Subcutaneous adipose tissue (tissue), 4 donors: Measurements from ENCODE around the gene HK1. TPM values are rescaled to one million over a fixed set of nuclear protein-coding genes. Genes with fewer than 3 reads are reported as not detected.

Source experiments
- total RNA-seq, 4 donors: library from RNA; depleted of rRNA; stranded (reverse); fragments of >200 nt; gene quantifications; one replicate each; pipeline ENCODE4 v1.1.0, GENCODE V29; 2016
- TF ChIP-seq, protein P1 (sequence below): fragments of 450-650 bp; IDR thresholded peaks from one replicate; pipeline ENCODE4 v1.5.1; 2016; ENCODE audit warnings: low read depth, mild to moderate bottlenecking, control low read depth, antibody characterized with exemption, moderate library complexity

Gene HK1
- total RNA-seq, 4 donors from 2014 or later = 54.4 to 72.2 (median 57.8) TPM

DNA sequence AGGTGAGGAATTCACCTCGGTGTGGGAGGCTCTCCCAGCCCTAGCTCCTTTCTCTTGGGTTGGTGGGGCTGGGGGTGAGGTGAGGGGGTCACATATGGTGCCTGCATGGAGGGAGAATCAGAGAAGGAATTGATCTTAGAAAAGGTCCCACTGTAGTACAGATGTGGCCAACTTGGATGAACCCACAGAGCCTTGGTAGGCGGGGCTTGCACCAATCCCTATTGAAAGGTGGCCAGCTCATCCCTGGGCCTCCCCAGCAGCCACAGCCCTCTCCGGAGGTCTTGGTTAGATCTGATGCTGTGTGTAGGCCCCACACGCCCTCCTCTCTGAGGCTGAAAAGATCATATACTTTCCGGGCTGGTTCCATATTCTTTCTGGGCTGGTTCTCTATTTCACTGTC is 39.2 kb upstream of the HK1 start:
- TF ChIP-seq, protein P1, sequence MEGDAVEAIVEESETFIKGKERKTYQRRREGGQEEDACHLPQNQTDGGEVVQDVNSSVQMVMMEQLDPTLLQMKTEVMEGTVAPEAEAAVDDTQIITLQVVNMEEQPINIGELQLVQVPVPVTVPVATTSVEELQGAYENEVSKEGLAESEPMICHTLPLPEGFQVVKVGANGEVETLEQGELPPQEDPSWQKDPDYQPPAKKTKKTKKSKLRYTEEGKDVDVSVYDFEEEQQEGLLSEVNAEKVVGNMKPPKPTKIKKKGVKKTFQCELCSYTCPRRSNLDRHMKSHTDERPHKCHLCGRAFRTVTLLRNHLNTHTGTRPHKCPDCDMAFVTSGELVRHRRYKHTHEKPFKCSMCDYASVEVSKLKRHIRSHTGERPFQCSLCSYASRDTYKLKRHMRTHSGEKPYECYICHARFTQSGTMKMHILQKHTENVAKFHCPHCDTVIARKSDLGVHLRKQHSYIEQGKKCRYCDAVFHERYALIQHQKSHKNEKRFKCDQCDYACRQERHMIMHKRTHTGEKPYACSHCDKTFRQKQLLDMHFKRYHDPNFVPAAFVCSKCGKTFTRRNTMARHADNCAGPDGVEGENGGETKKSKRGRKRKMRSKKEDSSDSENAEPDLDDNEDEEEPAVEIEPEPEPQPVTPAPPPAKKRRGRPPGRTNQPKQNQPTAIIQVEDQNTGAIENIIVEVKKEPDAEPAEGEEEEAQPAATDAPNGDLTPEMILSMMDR = no peak

DNA sequence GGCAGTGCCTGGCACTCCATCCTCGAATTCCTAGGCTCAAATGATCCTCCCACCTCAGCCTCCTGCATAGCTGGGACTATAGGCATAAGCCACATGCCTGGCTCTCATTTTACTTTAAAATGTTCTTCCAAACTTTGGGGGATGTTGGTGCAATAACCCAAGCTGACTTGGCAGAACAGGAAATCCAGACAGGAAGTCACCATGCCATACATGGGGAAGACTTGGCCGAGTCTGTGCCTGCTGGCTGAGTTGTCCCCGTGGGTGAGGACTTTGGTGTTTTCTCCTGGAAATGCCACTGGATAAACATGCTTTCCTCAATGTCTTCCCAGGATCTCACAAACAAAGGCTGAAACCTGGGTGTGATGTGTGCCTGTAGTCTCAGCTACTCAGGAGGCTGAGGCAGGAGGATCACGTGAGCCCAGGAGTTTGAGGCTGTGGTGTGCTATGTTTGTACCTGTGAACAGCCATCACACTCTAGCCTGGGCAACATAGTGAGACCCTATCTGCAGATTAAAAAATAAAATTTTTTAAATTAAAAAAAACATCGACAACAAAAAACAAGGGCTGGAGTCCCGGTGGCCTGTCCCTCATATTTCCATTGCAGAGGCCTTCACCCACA is 38.4 kb upstream of the HK1 start:
- TF ChIP-seq, protein P1 = no peak

DNA sequence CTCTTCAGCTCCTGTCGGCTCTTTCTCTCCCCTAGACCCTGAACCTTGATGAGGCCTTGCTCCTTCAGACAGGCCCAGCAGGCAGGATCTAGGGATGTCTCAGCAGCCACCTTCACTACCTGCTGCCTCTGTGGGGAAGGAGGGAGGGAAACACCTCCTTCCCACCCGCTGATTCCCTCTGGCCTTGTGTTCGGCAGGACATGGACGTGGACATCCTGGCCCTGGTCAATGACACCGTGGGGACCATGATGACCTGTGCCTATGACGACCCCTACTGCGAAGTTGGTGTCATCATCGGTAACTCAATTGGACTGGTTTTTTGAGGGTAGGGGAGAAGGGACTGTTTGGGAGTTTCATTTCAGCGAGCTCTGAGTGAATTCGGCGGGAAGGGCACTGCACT is 37.8 kb upstream of the HK1 start:
- TF ChIP-seq, protein P1 = no peak

DNA sequence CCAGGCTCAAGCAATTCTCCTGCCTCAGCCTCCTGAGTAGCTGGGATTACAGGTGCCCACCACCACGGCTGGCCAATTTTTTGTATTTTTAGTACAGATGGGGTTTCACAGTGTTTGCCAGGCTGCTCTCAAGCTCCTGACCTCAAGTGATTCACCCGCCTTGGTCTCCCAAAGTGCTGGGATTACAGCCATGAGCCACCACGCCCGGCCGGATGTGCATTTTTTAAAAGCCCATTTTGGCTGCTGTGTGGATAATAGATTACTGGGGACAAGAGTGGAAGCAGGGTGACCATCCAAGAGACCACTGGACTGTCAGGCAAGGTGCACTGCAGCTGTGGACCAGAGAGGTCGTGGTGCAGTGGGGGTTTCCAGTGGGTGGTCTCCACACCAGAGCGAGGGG is 36.7 kb upstream of the HK1 start:
- TF ChIP-seq, protein P1 = no peak

DNA sequence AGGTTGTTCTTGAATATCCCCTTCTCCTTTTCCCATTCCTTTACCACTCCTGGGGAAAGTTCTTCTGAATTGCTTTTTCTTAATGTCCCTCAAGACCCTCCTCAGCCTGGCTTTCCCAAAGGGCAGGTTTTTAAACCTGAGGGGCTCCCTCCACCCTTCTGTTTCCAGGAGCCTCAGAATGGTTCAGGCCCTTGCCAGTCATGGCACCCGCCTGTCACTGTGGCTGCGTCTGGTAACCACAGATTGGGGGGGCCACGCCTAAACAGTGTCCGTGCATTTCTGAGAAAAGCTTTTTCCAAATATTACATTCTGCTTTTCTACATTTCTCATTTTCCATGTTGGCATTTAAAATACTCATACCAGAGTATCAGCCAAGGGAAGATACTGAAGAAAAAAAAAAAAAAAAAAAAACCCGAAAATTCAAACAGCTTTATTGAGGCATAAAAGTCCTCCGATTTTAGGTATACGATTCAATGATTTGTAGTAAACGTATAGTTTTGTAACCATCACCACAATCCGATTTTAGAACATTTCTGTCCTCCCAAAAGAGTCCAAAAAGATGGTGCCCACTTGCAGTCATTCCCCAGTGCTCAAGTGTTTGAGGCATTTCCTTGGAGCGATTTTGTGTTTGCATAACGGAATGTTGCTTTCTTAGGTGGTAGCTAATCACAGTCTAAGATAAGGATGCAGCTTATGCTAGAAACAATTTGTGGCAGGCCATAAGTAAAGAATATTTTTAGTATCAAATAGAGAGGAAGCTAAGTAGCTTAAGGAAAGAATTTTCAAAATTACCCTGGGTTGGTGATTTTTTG is 36.0 kb upstream of the HK1 start:
- TF ChIP-seq, protein P1 = no peak

DNA sequence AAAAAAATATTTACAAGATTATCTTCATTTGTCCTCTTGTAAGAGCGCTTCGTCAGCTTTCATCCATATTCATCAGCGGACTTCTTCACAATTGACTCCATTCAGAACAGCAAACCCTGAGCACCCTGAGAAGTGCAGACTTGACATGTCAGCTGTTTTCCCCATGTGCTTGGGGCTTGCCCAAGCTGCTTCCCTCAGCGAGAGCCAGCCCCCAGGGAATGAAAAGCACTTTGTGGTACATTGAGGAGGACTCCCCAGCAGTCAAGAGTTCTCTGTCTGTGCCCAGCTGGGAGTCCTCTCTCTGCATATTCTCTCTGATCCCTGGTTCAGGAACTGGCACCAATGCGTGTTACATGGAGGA is 35.5 kb upstream of the HK1 start:
- TF ChIP-seq, protein P1 = no peak

DNA sequence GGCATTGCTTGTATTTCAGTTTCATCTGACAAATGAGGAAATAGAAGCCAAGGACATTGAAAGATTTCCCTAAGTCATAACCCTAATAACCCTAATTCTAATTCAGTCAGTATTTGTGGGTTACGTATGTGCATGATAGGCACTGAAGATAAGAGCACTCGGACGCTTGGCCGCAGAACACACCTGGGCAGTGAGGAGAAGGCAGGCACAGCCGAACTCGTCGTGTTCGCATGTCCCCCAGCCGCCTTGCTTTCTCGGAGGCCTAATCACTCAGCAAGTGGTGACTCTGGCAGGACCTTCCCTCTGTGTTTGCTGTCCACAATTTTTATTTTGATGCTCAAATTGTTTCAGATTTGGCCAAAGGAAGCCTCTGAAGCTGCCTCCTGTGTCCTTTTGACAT is 34.5 kb upstream of the HK1 start:
- TF ChIP-seq, protein P1 = no peak
